Fibroblast of peridontal ligament (primary cell): ENCODE measurements around the gene NRXN3.

Experiments used
- DNase-seq: peaks from one replicate; pipeline ENCODE4 v3.0.0-alpha.2; 2010; ENCODE audit errors: extremely low read depth

Gene NRXN3

GRCh38 chr14:78917462-78917861 is 747.3 kb downstream of the NRXN3 start:
- no peak for DNase-seq

GRCh38 chr14:78921856-78922255 is 751.7 kb downstream of the NRXN3 start:
- peak; percentile 30 for DNase-seq

GRCh38 chr14:78927261-78927660 is 757.1 kb downstream of the NRXN3 start:
- no peak for DNase-seq

GRCh38 chr14:78933166-78933565 is 763.0 kb downstream of the NRXN3 start:
- DNase-seq: no peak

- peak; percentile 54 for DNase-seq
Observed at GRCh38 chr14:78933948-78934524, 763.9 kb downstream of the NRXN3 start.

GRCh38 chr14:78946949-78947348 is 776.8 kb downstream of the NRXN3 start:
- DNase-seq: no peak

- no peak for DNase-seq
Observed at GRCh38 chr14:78947681-78948080, 777.5 kb downstream of the NRXN3 start.

- DNase-seq: no peak
Observed at GRCh38 chr14:78950649-78951048, 780.5 kb downstream of the NRXN3 start.

- no peak for DNase-seq
Observed at GRCh38 chr14:78951602-78952001, 781.4 kb downstream of the NRXN3 start.

- DNase-seq: peak; percentile 84
Observed at GRCh38 chr14:78959674-78960264, 789.6 kb downstream of the NRXN3 start.

- no peak for DNase-seq
Observed at GRCh38 chr14:78967111-78967809, 797.1 kb downstream of the NRXN3 start.

GRCh38 chr14:78968265-78968664 is 798.1 kb downstream of the NRXN3 start:
- no peak for DNase-seq

- no peak for DNase-seq
Observed at GRCh38 chr14:78970677-78971076, 800.5 kb downstream of the NRXN3 start.

GRCh38 chr14:78972440-78972839 is 802.3 kb downstream of the NRXN3 start:
- DNase-seq: no peak

GRCh38 chr14:78974691-78975090 is 804.5 kb downstream of the NRXN3 start:
- no peak for DNase-seq

GRCh38 chr14:78975734-78976133 is 805.6 kb downstream of the NRXN3 start:
- no peak for DNase-seq

GRCh38 chr14:78978896-78979295 is 808.7 kb downstream of the NRXN3 start:
- no peak for DNase-seq

- DNase-seq: no peak
Observed at GRCh38 chr14:78982551-78982950, 812.4 kb downstream of the NRXN3 start.

GRCh38 chr14:78983126-78983525 is 813.0 kb downstream of the NRXN3 start:
- peak; percentile 13 for DNase-seq

GRCh38 chr14:78985668-78986381 is 815.7 kb downstream of the NRXN3 start:
- DNase-seq: peak; percentile 6

GRCh38 chr14:78986989-78987388 is 816.8 kb downstream of the NRXN3 start:
- DNase-seq: no peak

GRCh38 chr14:78989221-78989620 is 819.0 kb downstream of the NRXN3 start:
- DNase-seq: no peak

GRCh38 chr14:78992867-78993266 is 822.7 kb downstream of the NRXN3 start:
- DNase-seq: no peak
